Activated CD4-positive, alpha-beta T cell treated with anti-CD3 and anti-CD28 coated beads for 1 hour (primary cell): ENCODE results near the gene AMOTL1.

Experiments used
- DNase-seq: peaks from one replicate; pipeline ENCODE4 v3.0.0-alpha.2; 2020

Gene AMOTL1

GRCh38 chr11:94742665-94743064, 25.5 kb upstream of the AMOTL1 start:
- no peak for DNase-seq

DNA sequence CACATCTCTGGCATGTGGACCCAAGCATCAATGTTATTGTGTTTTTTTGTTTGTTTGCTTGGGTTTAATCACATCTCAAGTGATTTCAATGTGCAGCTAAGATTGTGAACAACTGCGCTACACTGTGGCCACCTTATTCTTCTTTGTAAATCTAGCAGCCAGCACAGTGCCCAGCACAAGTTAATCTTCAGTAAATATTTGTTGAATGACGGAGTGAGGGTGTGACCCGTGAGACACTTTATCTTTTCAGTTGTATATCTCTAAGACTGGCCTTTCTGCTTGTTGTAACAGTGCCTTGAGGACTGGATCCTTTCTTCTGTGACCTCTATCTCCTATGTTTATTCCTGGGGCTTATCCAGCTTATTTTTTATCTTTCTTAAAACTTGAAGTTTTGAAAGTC, 21.4 kb upstream of the AMOTL1 start:
- DNase-seq: no peak

GRCh38 chr11:94747146-94747545, 21.0 kb upstream of the AMOTL1 start:
- DNase-seq: no peak

GRCh38 chr11:94747601-94748041, 20.5 kb upstream of the AMOTL1 start:
- no peak for DNase-seq

DNA sequence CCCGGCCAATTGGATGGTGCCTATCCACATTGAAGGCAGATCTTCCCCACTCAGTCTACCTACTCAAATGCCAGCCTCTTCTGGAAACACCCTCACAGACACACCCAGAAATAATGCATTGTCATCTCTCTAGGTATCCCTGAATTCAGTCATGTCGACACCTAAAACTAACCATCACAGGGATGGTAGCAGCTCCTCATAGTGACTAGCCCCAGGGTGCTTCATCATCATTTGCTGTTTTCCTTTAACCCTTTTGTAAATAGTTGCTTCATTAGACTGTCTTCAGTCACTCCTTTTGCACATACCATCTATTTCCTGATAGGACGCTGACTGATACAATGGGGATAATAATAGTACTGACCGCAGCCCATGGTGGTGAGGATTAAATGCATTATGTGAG, 18.8 kb upstream of the AMOTL1 start:
- DNase-seq: no peak

DNA sequence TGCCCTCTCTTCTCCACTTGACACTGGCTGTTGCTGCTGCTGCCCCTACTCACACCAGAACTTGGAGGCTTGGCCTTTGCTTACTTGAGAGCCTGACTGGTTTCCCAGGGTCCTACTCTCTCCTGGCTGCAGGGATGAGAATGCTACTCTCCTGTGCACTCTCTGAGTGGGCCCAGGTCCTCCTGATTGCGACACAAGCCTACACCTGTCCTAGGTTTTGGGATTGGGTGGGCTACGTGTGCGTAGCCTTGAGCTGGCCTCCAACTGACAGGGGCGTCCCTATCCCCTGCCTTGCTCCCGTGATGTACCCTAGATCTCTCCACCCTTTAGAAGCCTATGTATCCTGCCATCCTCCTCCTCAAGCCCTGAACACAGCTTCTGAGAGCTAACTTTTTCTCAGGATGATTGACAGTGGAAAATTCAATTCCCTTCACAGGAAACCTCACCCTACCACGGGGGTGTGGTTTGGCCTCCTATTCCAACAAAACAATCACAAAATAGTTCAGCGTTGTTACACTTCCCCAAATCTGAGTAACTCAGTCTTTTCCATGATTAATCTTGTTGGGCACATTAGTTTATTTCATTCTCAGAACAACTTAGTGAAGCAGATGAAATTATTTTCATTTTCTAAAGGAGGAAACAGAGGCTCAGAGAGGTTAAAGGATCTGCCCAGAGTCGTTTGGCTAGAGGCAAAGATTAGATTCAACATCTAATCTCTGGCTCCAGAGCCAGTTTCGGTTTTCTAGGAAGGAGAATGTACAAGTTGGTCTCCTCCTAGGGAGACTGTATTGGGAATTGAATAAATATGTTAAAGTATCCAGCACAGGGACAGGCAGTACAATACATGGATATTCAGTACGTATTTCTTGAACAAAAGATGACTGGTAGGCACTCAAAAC, 17.6 kb upstream of the AMOTL1 start:
- no peak for DNase-seq

GRCh38 chr11:94751218-94751609, 16.9 kb upstream of the AMOTL1 start:
- no peak for DNase-seq

- no peak for DNase-seq
These were observed 16.4 kb upstream of the AMOTL1 start for GRCh38 chr11:94751786-94752185.

- no peak for DNase-seq
These were observed 14.5 kb upstream of the AMOTL1 start for GRCh38 chr11:94753630-94754029.

DNA sequence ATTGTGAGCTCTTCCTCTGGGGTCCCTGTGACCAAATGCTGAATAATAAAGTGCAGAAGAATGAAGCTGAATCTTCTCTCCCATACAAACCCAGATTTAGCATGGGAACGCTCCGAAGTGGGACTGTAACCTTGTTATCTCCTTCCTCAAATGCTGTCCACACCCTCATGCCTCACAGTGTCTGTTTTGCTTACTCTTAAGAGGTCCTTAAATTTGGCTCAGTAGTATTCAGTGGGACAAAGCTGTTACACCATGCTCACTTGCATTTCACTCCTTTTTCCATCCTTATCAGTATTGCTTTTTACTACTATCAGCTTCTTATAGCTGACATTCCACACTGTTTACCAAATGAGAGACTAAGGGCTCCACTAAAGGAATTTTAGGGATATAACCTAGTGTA, 13.8 kb upstream of the AMOTL1 start:
- DNase-seq: no peak

DNA sequence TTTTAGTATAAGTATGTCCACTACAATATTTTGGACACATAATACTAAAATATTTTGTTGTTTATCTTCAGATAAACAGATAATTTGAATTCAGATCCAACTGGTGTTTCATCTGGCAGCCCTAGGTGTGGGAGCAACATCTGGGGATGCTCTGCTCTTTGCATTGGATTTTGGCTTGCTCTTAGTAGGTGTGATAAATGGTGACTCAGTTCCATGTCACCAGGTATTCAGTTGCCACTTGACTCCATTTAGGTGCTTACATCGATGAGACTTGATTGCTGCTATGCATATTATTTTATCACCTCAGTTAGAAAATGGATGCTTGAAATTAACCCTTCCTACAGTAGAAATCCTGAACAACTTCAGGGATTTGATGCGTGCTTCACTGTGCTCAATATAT, 13.3 kb upstream of the AMOTL1 start:
- no peak for DNase-seq

GRCh38 chr11:94755494-94755893, 12.7 kb upstream of the AMOTL1 start:
- DNase-seq: no peak

- no peak for DNase-seq
These were observed 11.0 kb upstream of the AMOTL1 start for GRCh38 chr11:94757037-94757735.

DNA sequence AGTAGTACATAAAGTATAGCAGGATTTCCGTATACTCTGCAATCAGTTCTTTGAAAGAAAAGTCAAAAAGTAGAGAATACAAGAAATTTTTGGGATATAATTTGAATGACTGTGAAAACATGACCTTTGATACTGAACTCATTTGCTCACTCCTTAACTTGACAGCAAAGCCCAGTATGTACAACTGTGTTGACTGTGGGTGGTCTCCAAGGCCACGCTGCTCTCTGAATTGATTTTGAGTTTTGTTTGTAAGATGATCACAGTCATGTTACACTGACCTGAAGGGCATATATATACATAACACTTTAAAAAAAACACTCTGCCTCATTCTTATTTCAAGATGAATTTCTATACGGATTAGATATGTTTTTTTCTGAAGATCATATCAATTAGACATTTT, 9.5 kb upstream of the AMOTL1 start:
- DNase-seq: no peak

DNA sequence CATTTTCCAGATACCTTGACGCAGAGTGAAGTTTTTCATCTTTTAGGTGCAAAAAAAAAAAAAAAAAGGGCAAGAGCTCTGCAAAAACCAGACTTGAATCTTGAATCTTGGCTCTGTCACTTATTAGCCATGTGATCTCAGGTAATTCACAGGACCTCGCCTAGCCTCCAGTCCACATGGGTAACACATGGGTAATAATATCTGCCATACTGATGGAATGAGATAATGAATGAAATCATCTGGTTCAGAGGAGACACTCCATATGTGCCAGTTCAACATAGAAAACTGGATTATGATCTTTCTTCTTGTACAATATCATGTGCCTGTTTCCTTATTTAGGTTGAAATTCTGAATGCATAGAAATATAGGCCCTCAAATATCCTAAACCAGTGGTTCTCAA, 8.6 kb upstream of the AMOTL1 start:
- DNase-seq: no peak

- no peak for DNase-seq
These were observed 7.9 kb upstream of the AMOTL1 start for GRCh38 chr11:94760296-94760695.

DNA sequence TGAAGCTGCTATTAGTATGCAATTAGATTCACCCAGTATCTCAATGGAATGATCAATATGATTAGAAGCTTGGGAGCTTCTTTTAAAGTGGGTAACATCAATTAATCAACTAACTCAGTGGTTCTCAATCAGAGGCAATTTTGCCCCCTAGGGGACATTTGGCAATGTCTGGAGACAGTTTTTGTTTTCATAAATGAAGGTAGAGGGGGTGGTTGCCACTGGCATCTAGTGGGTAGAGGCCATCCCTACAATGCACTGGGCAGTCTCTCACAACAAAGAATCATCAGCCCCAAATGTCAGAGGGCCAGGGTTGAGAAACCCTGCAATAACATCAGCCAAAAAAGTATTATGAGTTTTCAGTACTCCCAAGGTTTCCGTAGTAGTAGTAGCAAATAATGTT, 5.9 kb upstream of the AMOTL1 start:
- DNase-seq: no peak

DNA sequence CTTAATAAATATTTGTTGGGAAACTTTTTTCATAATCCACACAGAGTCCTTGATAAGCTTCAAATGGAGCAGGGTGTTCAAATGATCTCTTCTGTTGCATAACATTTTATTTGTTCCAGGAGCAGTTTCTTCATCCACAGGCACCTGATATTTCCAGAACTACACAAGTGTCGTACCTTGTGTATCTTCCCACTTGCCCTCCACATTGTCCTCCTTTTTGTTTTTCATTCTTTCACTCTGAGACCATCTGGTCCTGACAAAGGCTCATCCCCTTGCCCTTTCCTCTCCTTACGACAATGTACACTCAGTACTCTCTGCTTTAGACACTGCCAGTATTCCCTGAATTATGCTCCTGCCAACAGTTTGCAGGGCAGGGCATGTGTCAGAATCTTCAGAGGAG, 5.2 kb upstream of the AMOTL1 start:
- DNase-seq: no peak

GRCh38 chr11:94766713-94767206, 1.4 kb upstream of the AMOTL1 start:
- no peak for DNase-seq

- no peak for DNase-seq
These were observed 865 bp upstream of the AMOTL1 start for GRCh38 chr11:94767291-94767690.

DNA sequence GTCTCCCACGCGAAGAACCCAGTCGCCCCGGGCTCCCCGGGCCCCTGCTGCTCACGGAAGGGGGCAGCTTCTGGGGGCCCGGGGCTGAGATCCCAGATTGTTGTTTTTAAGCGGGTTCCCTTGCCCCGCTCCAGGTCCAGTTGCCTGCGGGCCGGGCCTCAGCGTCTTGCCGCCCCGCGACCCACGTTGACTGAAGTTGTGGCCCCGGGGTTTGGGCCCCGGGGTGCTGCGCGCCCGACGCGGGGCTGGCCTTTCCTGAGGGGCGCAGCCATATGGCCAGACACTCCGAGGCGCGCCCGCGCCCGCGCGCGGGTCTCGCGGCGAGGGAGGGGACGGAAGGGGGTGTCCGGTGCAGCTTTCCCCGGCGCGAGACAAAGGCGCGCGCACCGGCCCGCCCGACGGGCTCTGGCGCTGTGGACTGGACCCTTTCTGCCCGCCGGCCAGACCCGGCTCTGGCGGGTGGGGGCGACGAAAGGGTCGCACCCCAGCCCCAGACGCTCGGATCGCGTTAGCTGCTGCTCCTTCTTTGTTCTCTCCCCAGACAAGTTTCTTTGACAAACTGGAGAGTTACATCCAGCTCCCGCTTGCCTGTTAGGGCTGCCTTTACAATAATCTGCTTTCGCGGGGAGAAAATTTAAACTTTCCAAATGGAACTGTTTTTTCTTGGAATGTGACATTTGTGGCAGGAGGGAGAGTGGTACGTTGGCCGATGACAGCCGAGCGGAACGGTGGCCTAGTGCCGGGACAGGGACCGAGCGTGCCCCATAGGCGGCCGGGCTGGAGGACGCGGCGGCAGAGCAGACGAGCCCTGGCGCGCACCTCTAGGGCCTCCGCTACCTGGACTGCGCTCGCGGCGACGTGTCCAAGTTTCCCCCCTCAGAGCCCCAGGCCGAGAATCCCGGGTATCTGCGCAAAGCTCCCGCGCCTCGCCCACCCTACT, 716 bp downstream of the AMOTL1 start:
- no peak for DNase-seq

DNA sequence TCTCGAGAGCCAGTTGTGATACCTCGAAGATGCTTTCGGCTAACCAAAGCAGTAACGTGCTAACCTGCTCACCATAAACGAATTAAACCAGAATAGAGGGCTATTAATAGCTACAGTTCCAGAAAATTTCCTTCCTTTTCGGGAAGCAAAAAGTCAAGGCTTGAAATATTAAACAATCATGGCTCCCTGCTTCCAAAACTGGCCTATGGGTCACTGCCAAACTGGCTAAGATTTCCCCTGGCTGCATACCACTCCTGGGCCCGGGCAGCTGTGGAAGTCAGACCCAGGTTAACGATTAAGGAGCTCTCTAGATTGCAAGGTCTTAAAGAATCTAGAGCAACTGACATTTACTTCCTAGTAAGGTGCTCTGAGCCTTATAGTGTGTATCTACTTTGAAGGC, 1.7 kb downstream of the AMOTL1 start:
- no peak for DNase-seq

- DNase-seq: no peak
These were observed 2.5 kb downstream of the AMOTL1 start for GRCh38 chr11:94770563-94771120.
